22Rv1 (cell line): ENCODE data around the gene GMPR2.

Source experiments
- ZFX ChIP-seq: fragments of 450-650 bp; IDR thresholded peaks from 2 replicates; pipeline ENCODE4 v1.6.1; 2017; ENCODE audit warnings: antibody characterized with exemption, borderline replicate concordance
- TF ChIP-seq, protein P1 (sequence below): fragments of 450-650 bp; IDR thresholded peaks from 2 replicates; pipeline ENCODE4 v1.5.1; 2017; ENCODE audit warnings: mild to moderate bottlenecking

GRCh38 chr14:24240110-24240918 lies 7.6 kb downstream of the GMPR2 start:
- TF ChIP-seq, protein P1, sequence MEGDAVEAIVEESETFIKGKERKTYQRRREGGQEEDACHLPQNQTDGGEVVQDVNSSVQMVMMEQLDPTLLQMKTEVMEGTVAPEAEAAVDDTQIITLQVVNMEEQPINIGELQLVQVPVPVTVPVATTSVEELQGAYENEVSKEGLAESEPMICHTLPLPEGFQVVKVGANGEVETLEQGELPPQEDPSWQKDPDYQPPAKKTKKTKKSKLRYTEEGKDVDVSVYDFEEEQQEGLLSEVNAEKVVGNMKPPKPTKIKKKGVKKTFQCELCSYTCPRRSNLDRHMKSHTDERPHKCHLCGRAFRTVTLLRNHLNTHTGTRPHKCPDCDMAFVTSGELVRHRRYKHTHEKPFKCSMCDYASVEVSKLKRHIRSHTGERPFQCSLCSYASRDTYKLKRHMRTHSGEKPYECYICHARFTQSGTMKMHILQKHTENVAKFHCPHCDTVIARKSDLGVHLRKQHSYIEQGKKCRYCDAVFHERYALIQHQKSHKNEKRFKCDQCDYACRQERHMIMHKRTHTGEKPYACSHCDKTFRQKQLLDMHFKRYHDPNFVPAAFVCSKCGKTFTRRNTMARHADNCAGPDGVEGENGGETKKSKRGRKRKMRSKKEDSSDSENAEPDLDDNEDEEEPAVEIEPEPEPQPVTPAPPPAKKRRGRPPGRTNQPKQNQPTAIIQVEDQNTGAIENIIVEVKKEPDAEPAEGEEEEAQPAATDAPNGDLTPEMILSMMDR: no peak
- TF ChIP-seq ZFX: no peak
